ENCODE measurements around the gene PLCB1. TPM values are rescaled to one million over a fixed set of nuclear protein-coding genes. Genes with fewer than 3 reads are reported as not detected.
A peak's percentile ranks its signal among the peaks of the same experiment; 100 is the strongest.

Gene PLCB1
- total RNA-seq, 1 experiment from 2014 or later: 16.0 TPM

GRCh38 chr20:8714206-8714605, 582.1 kb downstream of the PLCB1 start:
- 0 out of 2 replicates have a peak, but pooled peaks cover 2% of the 10 kb centered on the region for H3K36me3 ChIP-seq
- H3K9me3 ChIP-seq: no peaks in the 10 kb centered on the region; the same call in 1 of the 2 replicates
- H3K27me3 ChIP-seq: no peaks in the 10 kb centered on the region
- H3K4me3 ChIP-seq: no peak overlapping the region
- no peak for DNase-seq

DNA sequence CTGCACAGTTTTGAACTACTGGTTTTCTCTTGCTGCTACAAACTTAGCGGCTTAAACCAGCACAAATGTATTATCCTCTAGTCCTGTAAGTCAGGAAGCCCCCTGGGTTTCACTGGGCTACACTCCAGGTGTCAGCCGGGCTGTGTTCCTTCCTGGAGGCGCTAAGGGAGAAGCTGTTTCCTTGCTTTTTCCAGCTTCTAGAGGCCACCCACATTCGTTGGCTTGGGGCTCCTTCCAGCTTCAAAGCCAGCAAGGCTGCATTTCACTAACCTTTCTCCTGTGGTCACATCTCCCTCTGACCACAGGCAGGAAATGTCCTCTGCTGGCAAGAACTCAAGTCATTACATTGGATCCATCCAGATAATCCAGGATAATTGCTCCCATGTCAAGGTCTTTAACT, 586.2 kb downstream of the PLCB1 start:
- no peaks in the 10 kb centered on the region for H3K36me3 ChIP-seq
- no peaks in the 10 kb centered on the region for H3K9me3 ChIP-seq
- no peak overlapping the region for H3K4me3 ChIP-seq
- H3K27me3 ChIP-seq: no peaks in the 10 kb centered on the region
- DNase-seq: no peak

GRCh38 chr20:8720089-8720488, 588.0 kb downstream of the PLCB1 start:
- Histone ChIP-seq H3K36me3 (no peaks in the 10 kb centered on the region), H3K9me3 (no peaks in the 10 kb centered on the region), H3K4me3 (no peak overlapping the region), H3K27me3 (no peaks in the 10 kb centered on the region)
- no peak for DNase-seq

DNA sequence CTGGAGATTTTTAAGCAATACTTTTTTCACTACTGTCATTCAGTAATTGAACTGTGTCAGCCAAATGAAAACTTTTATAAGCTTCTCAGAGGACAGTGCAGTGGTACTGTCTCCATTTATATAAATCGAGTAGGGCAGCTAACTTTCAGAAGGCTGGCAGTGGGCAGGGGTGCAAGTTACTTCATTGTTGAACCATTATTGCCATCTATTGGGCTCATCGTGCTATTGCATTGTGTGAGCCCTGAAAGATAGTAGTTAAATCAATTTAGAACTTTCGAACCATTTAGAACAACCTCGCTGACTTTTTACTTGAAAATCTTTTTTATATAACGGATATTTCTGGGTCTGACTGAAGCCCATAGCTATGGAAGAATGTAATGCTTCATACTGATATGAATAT, 589.0 kb downstream of the PLCB1 start:
- no peak overlapping the region for H3K4me3 ChIP-seq
- no peaks in the 10 kb centered on the region for H3K36me3 ChIP-seq
- H3K27me3 ChIP-seq: no peaks in the 10 kb centered on the region
- peak; percentile 50 for DNase-seq
- no peaks in the 10 kb centered on the region for H3K9me3 ChIP-seq

GRCh38 chr20:8722277-8722928, 590.3 kb downstream of the PLCB1 start:
- Histone ChIP-seq H3K4me3 (no peak overlapping the region), H3K27me3 (no peaks in the 10 kb centered on the region), H3K36me3 (no peaks in the 10 kb centered on the region), H3K9me3 (no peaks in the 10 kb centered on the region)
- DNase-seq: peak; percentile 38

DNA sequence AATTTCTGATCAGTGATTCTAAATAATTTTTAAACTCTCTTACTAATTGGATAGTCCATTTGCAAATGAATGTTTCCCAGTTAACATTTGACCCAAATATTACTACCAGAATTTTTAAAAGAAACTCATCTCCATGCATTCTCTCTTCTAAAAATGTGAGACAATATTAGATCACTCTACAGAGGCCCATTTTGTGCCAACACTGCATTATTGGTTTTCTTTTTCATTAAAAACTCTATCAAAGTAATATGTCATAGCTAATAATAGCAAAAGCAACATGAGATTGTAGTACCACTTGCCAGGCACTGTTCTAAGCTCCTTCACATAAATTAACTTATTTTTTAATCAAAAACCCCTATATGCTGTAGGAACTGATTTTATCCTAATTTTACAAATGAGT, 591.2 kb downstream of the PLCB1 start:
- DNase-seq: no peak

GRCh38 chr20:8724884-8725283, 592.8 kb downstream of the PLCB1 start:
- Histone ChIP-seq H3K9me3 (no peaks in the 10 kb centered on the region), H3K4me3 (no peak overlapping the region), H3K36me3 (no peaks in the 10 kb centered on the region), H3K27me3 (no peaks in the 10 kb centered on the region)
- no peak for DNase-seq

More for the DNA sequence above, 591.2 kb downstream of the PLCB1 start:
- no peaks in the 10 kb centered on the region for H3K27me3 ChIP-seq
- H3K4me3 ChIP-seq: no peak overlapping the region
- no peaks in the 10 kb centered on the region for H3K9me3 ChIP-seq
- H3K36me3 ChIP-seq: no peaks in the 10 kb centered on the region

DNA sequence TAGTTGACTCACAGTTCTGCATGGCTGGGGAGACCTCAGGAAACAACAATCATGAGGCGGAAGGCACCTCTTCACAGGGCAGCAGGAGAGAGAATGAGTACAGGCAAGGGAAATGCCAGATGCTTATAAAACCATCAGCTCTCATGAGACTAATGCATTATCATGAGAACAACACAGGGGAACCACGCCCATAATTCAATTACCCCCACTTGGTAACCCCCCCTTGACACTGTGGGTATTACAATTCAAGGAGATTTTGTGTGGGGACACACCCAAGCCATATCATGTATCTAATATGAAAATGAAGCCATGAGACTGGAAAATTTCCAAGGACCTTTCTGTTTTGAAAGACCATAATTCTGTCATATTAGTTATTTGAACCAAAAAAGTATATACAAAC, 594.4 kb downstream of the PLCB1 start:
- no peak for DNase-seq
- H3K4me3 ChIP-seq: no peak overlapping the region
- H3K36me3 ChIP-seq: no peaks in the 10 kb centered on the region
- no peaks in the 10 kb centered on the region for H3K27me3 ChIP-seq
- H3K9me3 ChIP-seq: no peaks in the 10 kb centered on the region

- Histone ChIP-seq H3K36me3 (no peaks in the 10 kb centered on the region), H3K27me3 (no peaks in the 10 kb centered on the region), H3K9me3 (no peaks in the 10 kb centered on the region), H3K4me3 (no peak overlapping the region)
- no peak for DNase-seq
Measured at GRCh38 chr20:8735014-8735413, 602.9 kb downstream of the PLCB1 start.

- no peak overlapping the region for H3K4me3 ChIP-seq
- H3K27me3 ChIP-seq: no peaks in the 10 kb centered on the region
- no peaks in the 10 kb centered on the region for H3K36me3 ChIP-seq
- H3K9me3 ChIP-seq: no peaks in the 10 kb centered on the region
- DNase-seq: no peak
Measured at GRCh38 chr20:8735674-8736073, 603.6 kb downstream of the PLCB1 start.

- H3K4me3 ChIP-seq: no peak overlapping the region
Measured at GRCh38 chr20:8740265-8740664, 608.2 kb downstream of the PLCB1 start.

GRCh38 chr20:8744228-8744844, 612.3 kb downstream of the PLCB1 start:
- DNase-seq: no peak
- no peak overlapping the region for H3K4me3 ChIP-seq
- H3K27me3 ChIP-seq: no peaks in the 10 kb centered on the region
- H3K36me3 ChIP-seq: peaks cover 4% of the 10 kb centered on the region; the same call in 1 of the 2 replicates
- no peaks in the 10 kb centered on the region for H3K9me3 ChIP-seq

More at GRCh38 chr20:8740265-8740664, 608.2 kb downstream of the PLCB1 start:
- no peaks in the 10 kb centered on the region for H3K9me3 ChIP-seq
- H3K27me3 ChIP-seq: no peaks in the 10 kb centered on the region
- peaks cover 4% of the 10 kb centered on the region; the same call in 1 of the 2 replicates for H3K36me3 ChIP-seq
- DNase-seq: no peak

DNA sequence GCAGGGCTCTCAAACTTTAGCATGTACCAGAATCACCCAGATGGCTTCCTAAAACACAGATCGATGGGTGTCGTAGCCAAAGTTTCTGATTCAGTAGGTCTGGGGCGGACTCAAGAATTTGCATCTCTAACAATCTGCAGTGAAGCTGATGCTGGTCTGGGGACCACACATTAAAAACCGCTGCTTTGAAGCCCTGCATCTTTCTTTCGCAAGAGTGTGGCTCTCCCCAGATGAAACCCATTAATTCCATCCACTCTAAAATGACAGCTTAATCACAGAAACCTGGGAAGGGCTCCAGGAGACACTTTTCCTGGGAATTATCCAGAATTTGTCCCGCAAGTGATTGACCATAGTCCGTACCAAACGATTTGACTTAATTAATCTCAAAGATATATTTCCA, 617.0 kb downstream of the PLCB1 start:
- no peaks in the 10 kb centered on the region for H3K36me3 ChIP-seq
- DNase-seq: no peak
- H3K27me3 ChIP-seq: no peaks in the 10 kb centered on the region
- no peak overlapping the region for H3K4me3 ChIP-seq
- no peaks in the 10 kb centered on the region for H3K9me3 ChIP-seq

- DNase-seq: no peak
- no peaks in the 10 kb centered on the region for H3K9me3 ChIP-seq
- H3K36me3 ChIP-seq: no peaks in the 10 kb centered on the region
- no peaks in the 10 kb centered on the region for H3K27me3 ChIP-seq
- no peak overlapping the region for H3K4me3 ChIP-seq
Measured at GRCh38 chr20:8749986-8750385, 617.9 kb downstream of the PLCB1 start.

GRCh38 chr20:8755340-8756118, 623.5 kb downstream of the PLCB1 start:
- no peak overlapping the region for H3K4me3 ChIP-seq
- no peaks in the 10 kb centered on the region for H3K9me3 ChIP-seq
- H3K36me3 ChIP-seq: no peaks in the 10 kb centered on the region
- no peak for DNase-seq
- H3K27me3 ChIP-seq: no peaks in the 10 kb centered on the region

DNA sequence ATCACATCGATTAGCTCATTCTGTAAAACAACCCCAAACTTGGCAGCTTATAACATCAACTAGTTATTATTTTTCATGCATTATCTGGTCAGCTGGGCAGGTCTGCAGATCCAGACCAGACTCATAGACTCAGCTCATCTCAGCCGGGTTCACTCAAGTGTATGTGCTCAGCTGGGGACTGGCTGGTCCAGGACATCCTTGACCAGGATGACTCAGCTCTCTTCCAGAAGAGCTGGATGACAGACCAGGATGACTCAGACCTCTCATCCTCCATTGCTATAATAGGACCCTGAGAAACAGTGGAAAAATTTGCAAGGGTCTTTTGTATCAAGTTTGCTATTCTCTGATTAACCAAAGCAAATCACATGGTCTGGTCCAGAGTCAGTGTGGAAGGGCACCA, 624.3 kb downstream of the PLCB1 start:
- H3K9me3 ChIP-seq: no peaks in the 10 kb centered on the region
- DNase-seq: peak; percentile 94
- H3K27me3 ChIP-seq: no peaks in the 10 kb centered on the region

GRCh38 chr20:8757146-8757545, 625.1 kb downstream of the PLCB1 start:
- peak; percentile 66 for DNase-seq
- Histone ChIP-seq H3K9me3 (no peaks in the 10 kb centered on the region), H3K36me3 (no peaks in the 10 kb centered on the region), H3K4me3 (no peak overlapping the region), H3K27me3 (no peaks in the 10 kb centered on the region)

More for the DNA sequence above, 624.3 kb downstream of the PLCB1 start:
- no peak overlapping the region for H3K4me3 ChIP-seq
- H3K36me3 ChIP-seq: no peaks in the 10 kb centered on the region

Data from MG63 (cell line).